DOHH2 (cell line): ENCODE results near the gene ABHD12.

Experiments
- CTCF ChIP-seq: fragments of 200-600 bp; sonication (generic); IDR thresholded peaks from one replicate; pipeline ENCODE4 v1.5.1; 2014; ENCODE audit warnings: antibody characterized with exemption, mild to moderate bottlenecking, low read depth, low read length; ENCODE audit not compliant: poor library complexity, severe bottlenecking
- EZH2phosphoT487 ChIP-seq: fragments of 200-600 bp; sonication (generic); IDR thresholded peaks from 2 replicates; pipeline ENCODE4 v1.6.1; 2017; ENCODE audit warnings: borderline replicate concordance, mild to moderate bottlenecking, antibody characterized with exemption, low read length, moderate library complexity, mixed read lengths

- TF ChIP-seq CTCF (no peak), EZH2phosphoT487 (no peak)
Measured at GRCh38 chr20:25361287-25361683, 29.4 kb downstream of the ABHD12 start.
